GM19372 (cell line): ENCODE data around the gene SLC25A22.
A peak's percentile ranks its signal among the peaks of the same experiment; 100 is the strongest.

Source experiments
- ATAC-seq: cut with Tn5 transposase; IDR thresholded peaks from one replicate; pipeline ENCODE4 v1.9.1; 2021; ENCODE audit warnings: mild to moderate bottlenecking, low read depth, moderate library complexity; ENCODE audit not compliant: unreplicated experiment

Gene SLC25A22

GRCh38 chr11:808427-809286 lies 10.6 kb upstream of the SLC25A22 start:
- no peak for ATAC-seq

GRCh38 chr11:804599-804964 lies 6.5 kb upstream of the SLC25A22 start:
- ATAC-seq, result no peak

- ATAC-seq, result no peak
Observed at GRCh38 chr11:803770-804598, 5.9 kb upstream of the SLC25A22 start.

GRCh38 chr11:803467-803742 lies 5.3 kb upstream of the SLC25A22 start:
- no peak for ATAC-seq

GRCh38 chr11:802693-803466 lies 4.8 kb upstream of the SLC25A22 start:
- ATAC-seq, result no peak

DNA sequence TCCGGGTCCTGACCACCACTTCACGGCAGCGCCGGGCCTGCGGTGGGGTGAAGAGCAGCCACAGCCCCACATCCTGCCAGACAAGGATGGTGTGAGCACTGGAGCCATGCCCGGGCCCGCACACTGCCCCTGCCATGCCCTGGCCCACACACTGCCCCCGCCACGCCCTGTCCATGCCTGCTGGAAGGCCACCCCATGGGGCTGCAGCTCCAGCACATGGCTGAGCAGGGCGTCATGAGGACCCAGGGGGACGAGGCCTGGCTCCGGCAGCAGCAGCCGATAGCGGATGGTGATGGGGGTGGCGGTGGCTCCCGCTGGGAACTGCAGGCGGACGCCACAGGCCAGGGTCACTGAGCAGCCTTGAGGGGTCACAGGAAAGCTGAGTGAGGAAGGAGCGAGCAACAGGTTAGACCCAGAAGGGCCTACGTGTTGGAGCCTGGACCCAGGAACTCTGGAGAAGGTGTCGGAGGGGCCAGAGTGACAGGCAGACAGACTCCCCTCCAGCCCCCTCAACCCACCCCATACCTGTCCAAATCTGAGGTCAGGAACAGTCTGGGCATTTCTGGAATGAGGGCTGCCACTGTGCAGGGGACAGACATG lies 4.0 kb upstream of the SLC25A22 start:
- no peak for ATAC-seq

GRCh38 chr11:801097-801780 lies 3.2 kb upstream of the SLC25A22 start:
- ATAC-seq, result no peak

GRCh38 chr11:800473-800872 lies 2.4 kb upstream of the SLC25A22 start:
- ATAC-seq, result no peak

DNA sequence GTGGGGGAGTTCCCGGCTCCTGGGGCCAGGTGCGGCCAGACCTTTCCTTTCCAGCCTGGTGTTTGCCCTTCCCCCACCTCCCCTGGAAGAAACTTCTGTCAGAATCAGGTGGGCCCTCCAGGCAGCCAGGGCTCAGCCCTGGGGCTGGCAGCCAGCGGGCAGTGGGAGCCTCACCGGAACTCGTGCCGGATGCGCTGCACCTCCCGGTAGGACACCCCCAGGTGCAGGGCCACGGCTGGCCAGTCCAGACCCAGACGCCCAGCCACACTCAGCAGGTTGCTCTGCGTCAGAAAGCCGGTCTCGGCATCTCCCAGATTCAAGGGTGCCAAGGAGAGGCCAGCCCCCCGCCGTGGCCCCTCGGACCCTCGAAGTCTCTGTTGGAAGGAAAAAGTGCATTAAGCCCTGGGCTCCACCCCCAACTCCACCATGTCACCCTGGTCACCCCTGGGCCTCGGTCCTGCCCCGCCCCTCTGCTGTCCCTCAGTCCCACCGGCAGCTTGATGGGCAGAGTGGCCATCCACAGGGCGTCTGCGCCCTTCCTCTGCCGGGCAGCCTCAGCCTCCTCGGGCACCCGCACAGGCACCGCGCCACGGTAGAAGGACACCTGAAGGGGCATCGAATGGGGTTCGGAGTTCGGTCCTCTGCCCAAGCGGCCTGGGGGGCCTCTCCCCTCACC lies 1.7 kb upstream of the SLC25A22 start:
- ATAC-seq, result no peak

- peak; percentile 41 for ATAC-seq
Observed at GRCh38 chr11:797296-798092, 587 bp downstream of the SLC25A22 start.

DNA sequence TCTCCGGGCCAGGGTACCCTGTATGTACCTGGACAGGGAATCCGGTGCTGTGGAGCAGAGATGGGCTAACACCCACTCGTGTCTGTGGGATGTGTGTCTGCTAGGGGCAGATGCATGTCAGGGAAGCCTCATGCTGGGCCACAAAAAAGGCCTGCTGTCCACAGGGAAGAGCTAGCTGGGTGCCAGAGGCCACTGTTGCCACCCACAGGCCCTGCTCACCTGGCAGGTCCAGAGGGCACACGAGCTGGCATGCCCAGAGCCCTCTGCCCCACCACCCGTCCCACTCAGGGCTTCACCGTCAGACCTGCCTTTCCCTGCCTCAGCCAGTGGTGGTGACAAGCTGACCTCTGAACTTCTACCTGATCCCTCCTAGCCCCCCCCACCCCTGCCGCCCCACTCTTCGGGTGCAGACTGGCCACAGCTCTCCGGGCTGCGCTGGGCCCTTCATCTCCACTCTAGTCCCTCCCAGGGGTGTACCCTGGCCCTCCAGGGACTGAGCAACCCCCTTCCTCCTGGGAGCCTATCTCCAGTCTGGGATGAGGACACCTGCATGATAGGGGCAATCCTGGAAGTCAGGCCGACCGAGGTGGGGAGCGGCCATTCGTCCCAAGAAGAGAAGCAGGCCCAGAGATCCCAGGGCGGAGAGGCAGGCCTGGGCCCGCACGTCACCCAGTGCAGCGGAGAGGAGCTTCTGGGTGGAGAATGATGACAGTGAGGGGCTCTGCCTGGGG lies 1.4 kb downstream of the SLC25A22 start:
- no peak for ATAC-seq

DNA sequence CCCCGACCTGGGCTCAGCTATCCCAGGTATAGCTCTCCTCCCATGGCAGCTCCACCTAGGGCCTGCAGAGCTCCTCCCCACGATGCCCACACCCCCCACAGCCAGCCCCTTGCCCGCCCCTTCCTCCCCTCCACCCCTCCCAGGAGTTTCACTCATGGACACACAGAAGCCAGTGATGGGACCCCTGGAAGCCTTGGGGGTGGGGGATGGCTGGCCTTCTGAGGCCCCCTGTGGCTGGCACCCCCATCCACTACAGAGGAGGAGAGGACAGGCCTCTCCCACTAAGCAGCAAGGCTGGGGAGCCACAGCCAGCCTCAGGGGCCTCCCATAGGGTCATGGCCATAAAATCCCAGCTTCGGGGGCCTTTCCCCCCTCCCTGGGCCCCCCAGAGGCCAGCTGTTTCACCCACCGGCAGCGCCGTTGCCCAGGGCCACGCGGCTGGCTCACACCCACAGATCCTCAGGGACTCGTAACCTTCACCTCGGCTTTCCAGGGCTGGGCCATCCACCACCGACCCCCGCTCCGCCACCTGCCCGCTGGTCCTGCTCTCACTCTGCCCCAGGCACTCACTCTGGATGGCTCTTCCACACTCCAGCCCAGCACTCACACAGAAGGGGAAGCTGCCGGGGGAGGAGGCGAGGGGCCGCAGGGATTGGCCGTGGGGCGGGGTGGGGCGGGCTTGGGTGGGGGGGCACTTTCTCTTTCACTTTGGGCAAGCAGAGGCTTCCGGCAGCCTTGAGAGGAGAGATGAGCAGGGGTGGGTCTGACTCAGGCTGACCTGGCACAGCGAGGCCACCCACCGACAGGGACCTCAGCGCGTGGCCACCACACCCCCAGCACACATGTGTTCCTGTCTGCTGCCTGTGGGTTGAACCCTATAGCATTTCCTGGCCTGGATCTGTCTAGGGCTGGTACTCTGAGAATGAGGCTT lies 2.2 kb downstream of the SLC25A22 start:
- ATAC-seq, result no peak

DNA sequence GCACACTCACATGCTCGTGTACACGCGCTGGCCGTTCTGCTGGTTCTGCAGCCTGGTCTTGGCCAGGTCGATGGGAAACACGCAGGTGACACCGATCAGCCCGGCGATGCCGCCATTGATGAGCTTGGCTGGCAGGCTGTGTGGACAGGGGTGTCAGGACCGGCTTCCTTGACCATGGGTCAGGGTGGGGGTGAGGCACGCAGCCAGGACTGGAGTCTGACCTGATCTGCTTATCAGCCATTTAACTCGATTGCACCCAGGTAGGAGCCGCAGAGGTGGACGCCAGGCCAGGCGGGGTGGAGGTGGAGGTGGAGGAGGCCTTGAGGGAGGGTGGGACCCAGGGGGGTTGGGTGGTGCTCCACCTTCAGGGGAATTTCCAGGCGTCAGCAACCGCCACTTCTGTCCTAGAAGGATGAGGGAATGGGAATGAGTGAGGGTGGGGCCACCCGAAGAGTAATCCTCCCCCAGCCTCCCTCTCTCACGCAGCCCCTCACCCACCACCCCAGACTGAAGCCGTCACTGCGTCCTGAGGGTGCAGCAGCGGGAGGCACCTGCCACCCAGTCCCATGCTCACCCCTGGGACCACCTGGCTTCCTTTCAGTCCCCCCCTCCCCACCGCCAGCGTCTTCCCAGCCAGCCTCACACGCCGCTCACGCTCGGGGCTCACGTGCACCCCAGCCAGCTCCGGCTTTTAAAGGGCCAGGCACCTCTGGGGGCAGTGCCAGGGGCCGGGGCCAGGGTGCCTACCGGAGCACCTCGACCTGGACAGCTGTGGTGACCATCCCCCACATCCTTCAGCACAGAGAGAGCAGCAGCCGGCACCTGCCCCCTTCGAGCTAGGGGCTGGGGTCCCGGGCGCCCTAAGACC lies 3.1 kb downstream of the SLC25A22 start:
- no peak for ATAC-seq

DNA sequence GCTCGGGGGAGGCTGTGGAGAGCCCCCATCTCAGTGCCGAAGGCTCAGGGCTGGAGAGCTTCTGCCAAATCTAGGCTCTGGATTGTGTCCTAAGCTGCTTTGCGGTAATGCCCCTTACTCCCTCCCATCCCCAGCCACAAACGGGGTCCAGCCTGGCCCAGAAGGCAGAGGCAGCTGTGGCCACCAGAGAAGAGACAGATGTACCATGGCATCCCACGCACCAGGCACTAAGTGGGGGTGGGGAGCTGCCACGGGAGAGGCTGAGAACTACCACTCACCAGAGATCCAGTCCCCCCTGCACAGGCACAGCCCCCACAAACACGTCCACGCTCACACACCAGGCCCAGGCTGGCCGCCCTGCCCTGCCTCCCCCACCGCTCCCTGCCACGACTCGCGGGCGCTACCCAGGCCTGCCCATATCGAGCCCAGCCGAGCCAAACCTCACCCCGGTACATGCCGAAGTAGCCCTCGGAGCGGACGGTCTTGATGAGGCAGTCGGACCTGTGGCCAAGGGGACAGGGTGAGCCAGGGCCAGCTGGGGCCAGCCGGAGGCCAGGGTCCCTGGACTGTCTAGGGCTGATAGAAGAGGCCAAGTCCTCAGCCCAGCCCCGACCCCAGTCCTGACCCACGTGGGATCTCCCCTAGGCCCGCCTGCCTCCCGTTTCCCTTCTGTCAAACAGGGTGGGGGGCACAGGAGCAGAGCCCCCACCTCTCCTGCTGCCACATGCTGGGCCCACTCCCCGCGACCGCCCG lies 3.9 kb downstream of the SLC25A22 start:
- ATAC-seq, result no peak

GRCh38 chr11:793556-793955 lies 4.5 kb downstream of the SLC25A22 start:
- ATAC-seq, result no peak

DNA sequence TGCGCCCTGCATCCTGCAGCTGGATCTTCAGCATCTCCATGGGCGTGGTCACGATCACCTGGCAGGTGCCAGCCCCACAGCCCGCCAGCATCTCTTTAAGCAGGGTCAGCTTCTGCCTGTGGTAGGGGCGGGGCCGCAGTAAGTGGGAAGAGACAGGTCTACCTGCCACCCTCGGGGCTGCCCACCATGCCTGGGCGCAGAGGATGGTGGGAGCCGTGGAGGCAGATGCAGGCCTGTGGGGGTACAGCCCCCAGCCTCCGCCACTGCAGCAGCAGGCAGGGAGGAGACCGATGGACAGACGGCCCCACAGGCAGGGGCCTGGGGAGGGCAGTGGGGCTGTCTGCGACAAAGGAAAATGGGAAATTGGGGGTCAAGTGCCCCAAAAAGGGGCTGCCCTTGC lies 5.2 kb downstream of the SLC25A22 start:
- ATAC-seq, result no peak
